HG02642 (cell line): ENCODE measurements around the gene BIRC7.

Source experiments
- ATAC-seq: cut with Tn5 transposase; IDR thresholded peaks from one replicate; pipeline ENCODE4 v1.9.1; 2021; ENCODE audit warnings: mild to moderate bottlenecking; ENCODE audit not compliant: unreplicated experiment, poor library complexity

Gene BIRC7

GRCh38 chr20:63277466-63278272, 42.0 kb downstream of the BIRC7 start:
- no peak for ATAC-seq

- ATAC-seq, result no peak
These were observed 43.0 kb downstream of the BIRC7 start for GRCh38 chr20:63278661-63279060.

GRCh38 chr20:63279931-63280330, 44.2 kb downstream of the BIRC7 start:
- no peak for ATAC-seq

- no peak for ATAC-seq
These were observed 44.7 kb downstream of the BIRC7 start for GRCh38 chr20:63280371-63280770.

- no peak for ATAC-seq
These were observed 45.3 kb downstream of the BIRC7 start for GRCh38 chr20:63280929-63281545.

- ATAC-seq, result no peak
These were observed 46.3 kb downstream of the BIRC7 start for GRCh38 chr20:63281742-63282665.

GRCh38 chr20:63282946-63283345, 47.2 kb downstream of the BIRC7 start:
- no peak for ATAC-seq

GRCh38 chr20:63283397-63284082, 47.8 kb downstream of the BIRC7 start:
- ATAC-seq, result no peak

GRCh38 chr20:63284083-63284440, 48.4 kb downstream of the BIRC7 start:
- no peak for ATAC-seq

- ATAC-seq, result no peak
These were observed 48.8 kb downstream of the BIRC7 start for GRCh38 chr20:63284544-63284949.

- no peak for ATAC-seq
These were observed 49.3 kb downstream of the BIRC7 start for GRCh38 chr20:63284981-63285524.

GRCh38 chr20:63285636-63286615, 50.2 kb downstream of the BIRC7 start:
- ATAC-seq, result no peak

- ATAC-seq, result no peak
These were observed 51.3 kb downstream of the BIRC7 start for GRCh38 chr20:63286781-63287696.

- ATAC-seq, result no peak
These were observed 52.2 kb downstream of the BIRC7 start for GRCh38 chr20:63287697-63288580.

- ATAC-seq, result no peak
These were observed 53.0 kb downstream of the BIRC7 start for GRCh38 chr20:63288581-63289251.

GRCh38 chr20:63289311-63290135, 53.8 kb downstream of the BIRC7 start:
- ATAC-seq, result no peak
